Spinal cord (tissue), 10 donors: ENCODE data around the gene C4orf50. TPM values are rescaled to one million over a fixed set of nuclear protein-coding genes. Genes with fewer than 3 reads are reported as not detected.
A peak's percentile ranks its signal among the peaks of the same experiment; 100 is the strongest.

Source experiments
- DNase-seq, 6 donors: peaks; one replicate each; pipeline versions ENCODE4 v3.0.0 to v3.0.0-alpha.2; 2013 to 2015; ENCODE audit warnings: low spot score in 6 of 6, low read depth in 4 of 6
- H3K27ac ChIP-seq: one replicate; pipeline ENCODE4 v1.5.1; 2013; ENCODE audit warnings: low read depth, low read length, control low read depth
- H3K27me3 ChIP-seq: one replicate; pipeline ENCODE4 v1.6.1; 2013; ENCODE audit warnings: low read length; ENCODE audit not compliant: control insufficient read depth, insufficient read depth
- H3K36me3 ChIP-seq: one replicate; pipeline ENCODE4 v1.6.1; 2013; ENCODE audit warnings: low read length; ENCODE audit not compliant: control insufficient read depth, insufficient read depth
- H3K4me1 ChIP-seq: one replicate; pipeline ENCODE4 v1.6.1; 2013; ENCODE audit warnings: low read length; ENCODE audit not compliant: control insufficient read depth, insufficient read depth
- H3K4me3 ChIP-seq: one replicate; pipeline ENCODE4 v1.5.1; 2013; ENCODE audit warnings: low read depth, low read length, control low read depth
- H3K9me3 ChIP-seq: one replicate; pipeline ENCODE4 v1.6.1; 2013; ENCODE audit warnings: low read length; ENCODE audit not compliant: control insufficient read depth, insufficient read depth
- WGBS: methylation state at CpG from one replicate; pipeline ENCODE4 v1.1.5; 2013; ENCODE audit warnings: missing lambda C conversion rate; ENCODE audit not compliant: insufficient coverage; 5-methylcytosine and 5-hydroxymethylcytosine counted together
- polyA plus RNA-seq, 2 donors: library from polyadenylated mRNA; unstranded; fragments of 120-200 nt; gene quantifications; one replicate each; pipeline ENCODE4 v1.2.1, GENCODE V29; 2013; ENCODE audit not compliant: insufficient read length in 2 of 2
- total RNA-seq, 2 donors: library from RNA; depleted of rRNA in 1 of 2; stranded (reverse); fragments of 120-200 nt in 1 of 2; fragments of >200 nt in 1 of 2; gene quantifications; one replicate each; pipeline versions ENCODE4 v1.2.3 to v1.2.4, GENCODE V29; 2013 to 2014
- donor health status: healthy.

Gene C4orf50
- total and polyA plus RNA-seq, 4 donors = 1.9 to 6.4 (median 2.7) TPM

- peaks cover 2% of the 10 kb centered on the region for H3K36me3 ChIP-seq
- 91% methylated on average over 10 of the region's 10 CpGs for WGBS
- no peak for DNase-seq
Observed at GRCh38 chr4:5968246-5968645, 50.0 kb downstream of the C4orf50 start.

DNA sequence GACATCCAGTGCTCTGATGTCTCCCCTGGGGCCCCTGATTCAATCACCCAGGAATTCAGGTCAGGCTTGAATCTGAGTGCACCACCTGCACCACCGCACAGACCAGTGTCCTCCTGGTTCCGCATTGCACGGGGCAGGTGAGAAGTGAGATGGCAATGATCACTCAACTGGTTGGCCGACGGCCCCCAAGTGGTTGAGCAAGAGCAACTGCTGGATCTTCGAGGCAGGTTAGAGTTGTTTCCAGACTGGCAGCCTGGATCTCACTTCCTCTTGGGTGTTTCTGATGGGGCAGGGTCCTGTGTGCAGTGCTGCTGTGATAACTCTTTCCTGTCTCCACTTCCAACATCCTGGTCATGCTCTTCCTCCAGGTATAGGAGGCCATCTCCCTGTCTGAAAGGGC is 50.4 kb downstream of the C4orf50 start:
- Histone ChIP-seq H3K4me1 (peaks cover 12% of the 10 kb centered on the region), H3K27me3 (no peaks in the 10 kb centered on the region), H3K36me3 (peaks cover 2% of the 10 kb centered on the region), H3K4me3 (no peak overlapping the region), H3K9me3 (no peaks in the 10 kb centered on the region), H3K27ac (no peak overlapping the region)
- WGBS = 78% methylated on average over 6 of the region's 6 CpGs
- no peak for DNase-seq

More at GRCh38 chr4:5968246-5968645, 50.0 kb downstream of the C4orf50 start:
- Histone ChIP-seq H3K27me3 (no peaks in the 10 kb centered on the region), H3K9me3 (no peaks in the 10 kb centered on the region), H3K4me3 (no peak overlapping the region), H3K4me1 (peaks cover 12% of the 10 kb centered on the region), H3K27ac (no peak overlapping the region)

- H3K4me1 ChIP-seq = peaks cover under 1% of the 10 kb centered on the region
- no peaks in the 10 kb centered on the region for H3K9me3 ChIP-seq
- DNase-seq = no peak
- H3K36me3 ChIP-seq = no peaks in the 10 kb centered on the region
- no peaks in the 10 kb centered on the region for H3K27me3 ChIP-seq
- WGBS = 93% methylated on average over 9 of the region's 9 CpGs
- no peak overlapping the region for H3K4me3 ChIP-seq
- no peak overlapping the region for H3K27ac ChIP-seq
Observed at GRCh38 chr4:5965225-5965624, 53.0 kb downstream of the C4orf50 start.

DNA sequence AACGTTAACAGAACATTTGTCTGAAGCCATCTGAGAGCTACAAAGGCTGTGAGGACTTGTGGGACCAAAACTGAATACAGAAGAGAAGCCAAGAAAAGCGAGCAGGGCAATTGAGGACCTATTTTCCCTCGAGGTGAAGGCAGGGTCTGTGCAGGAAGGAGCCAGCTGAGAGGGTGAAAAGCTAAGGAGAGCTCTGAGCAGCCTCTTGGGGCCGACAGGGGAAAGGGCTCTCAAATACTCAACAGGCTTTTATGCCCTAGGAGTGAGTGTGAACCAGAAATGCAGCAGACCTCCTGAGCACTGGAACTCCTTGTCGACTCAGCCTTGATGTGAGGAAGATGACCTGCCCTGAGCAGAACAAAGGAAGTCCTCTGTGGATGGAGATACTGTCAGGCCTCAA is 54.2 kb downstream of the C4orf50 start:
- H3K27ac ChIP-seq = no peak overlapping the region
- H3K36me3 ChIP-seq = no peaks in the 10 kb centered on the region
- no peak for DNase-seq
- H3K9me3 ChIP-seq = no peaks in the 10 kb centered on the region
- WGBS = 31% methylated on average over 4 of the region's 5 CpGs
- peaks cover 8% of the 10 kb centered on the region for H3K4me1 ChIP-seq
- H3K4me3 ChIP-seq = no peak overlapping the region
- H3K27me3 ChIP-seq = no peaks in the 10 kb centered on the region

DNA sequence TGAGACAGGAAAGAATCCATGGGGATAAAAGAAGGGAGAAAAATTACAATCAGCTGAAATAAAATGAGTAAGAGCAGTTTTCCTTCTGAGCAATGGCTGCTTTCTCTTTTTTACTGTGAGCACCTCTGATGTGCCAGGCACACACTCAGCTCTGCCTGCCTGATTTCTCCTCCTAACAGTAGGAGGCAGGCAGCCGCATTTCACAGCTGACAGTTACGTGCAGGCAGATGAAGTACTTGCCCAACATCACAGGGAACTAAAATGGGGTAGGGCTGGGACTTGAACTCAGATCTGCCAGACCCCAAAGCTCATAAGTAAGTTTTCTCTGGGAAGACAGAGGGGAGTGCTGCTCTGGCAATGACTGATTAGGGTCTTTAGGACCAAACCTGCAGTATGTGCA is 54.6 kb downstream of the C4orf50 start:
- Histone ChIP-seq H3K27me3 (no peaks in the 10 kb centered on the region), H3K36me3 (no peaks in the 10 kb centered on the region), H3K27ac (no peak overlapping the region), H3K4me3 (no peak overlapping the region), H3K4me1 (peaks cover 12% of the 10 kb centered on the region), H3K9me3 (no peaks in the 10 kb centered on the region)
- WGBS = 30% methylated on average over 2 of the region's 2 CpGs
- no peak for DNase-seq

- Histone ChIP-seq H3K4me3 (no peak overlapping the region), H3K27me3 (no peaks in the 10 kb centered on the region), H3K9me3 (no peaks in the 10 kb centered on the region), H3K4me1 (peaks cover 13% of the 10 kb centered on the region), H3K36me3 (no peaks in the 10 kb centered on the region), H3K27ac (no peak overlapping the region)
- no peak for DNase-seq
- 77% methylated on average over 3 of the region's 6 CpGs for WGBS
Observed at GRCh38 chr4:5962416-5962815, 55.8 kb downstream of the C4orf50 start.

DNA sequence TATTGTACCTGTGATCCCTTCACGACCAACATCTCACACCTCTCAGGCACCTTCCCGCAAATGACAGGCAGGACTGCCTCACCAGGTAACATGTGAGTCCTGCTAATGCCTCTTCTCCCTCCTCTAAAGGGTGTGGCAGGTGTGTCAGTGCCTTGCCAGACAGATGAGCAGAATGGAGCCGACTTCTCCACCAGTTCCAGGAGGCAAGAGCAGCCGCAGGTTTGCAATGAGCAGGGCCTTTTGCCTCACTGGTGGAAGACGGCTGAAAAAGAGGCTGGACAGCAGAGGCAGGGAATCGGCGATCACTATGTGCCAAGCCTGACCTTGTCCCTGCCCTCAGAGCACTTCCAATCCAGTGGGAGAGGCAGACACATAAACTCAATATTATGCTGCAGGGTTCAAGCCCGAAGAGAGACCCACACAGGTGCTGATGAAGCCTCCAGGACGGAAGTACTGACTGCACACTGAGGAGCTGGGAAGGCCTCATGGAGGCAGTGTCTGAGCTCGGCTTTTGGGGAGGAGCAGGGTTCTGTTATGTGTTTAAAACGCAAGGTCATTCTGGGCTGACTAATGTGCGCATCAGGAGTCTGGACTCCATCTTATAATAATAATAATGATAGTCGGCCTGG is 57.9 kb downstream of the C4orf50 start:
- peaks cover 32% of the 10 kb centered on the region for H3K4me1 ChIP-seq
- no peaks in the 10 kb centered on the region for H3K9me3 ChIP-seq
- WGBS = 95% methylated on average over 9 of the region's 13 CpGs
- no peak for DNase-seq
- no peaks in the 10 kb centered on the region for H3K36me3 ChIP-seq
- no peak overlapping the region for H3K4me3 ChIP-seq
- no peak overlapping the region for H3K27ac ChIP-seq
- H3K27me3 ChIP-seq = no peaks in the 10 kb centered on the region

DNA sequence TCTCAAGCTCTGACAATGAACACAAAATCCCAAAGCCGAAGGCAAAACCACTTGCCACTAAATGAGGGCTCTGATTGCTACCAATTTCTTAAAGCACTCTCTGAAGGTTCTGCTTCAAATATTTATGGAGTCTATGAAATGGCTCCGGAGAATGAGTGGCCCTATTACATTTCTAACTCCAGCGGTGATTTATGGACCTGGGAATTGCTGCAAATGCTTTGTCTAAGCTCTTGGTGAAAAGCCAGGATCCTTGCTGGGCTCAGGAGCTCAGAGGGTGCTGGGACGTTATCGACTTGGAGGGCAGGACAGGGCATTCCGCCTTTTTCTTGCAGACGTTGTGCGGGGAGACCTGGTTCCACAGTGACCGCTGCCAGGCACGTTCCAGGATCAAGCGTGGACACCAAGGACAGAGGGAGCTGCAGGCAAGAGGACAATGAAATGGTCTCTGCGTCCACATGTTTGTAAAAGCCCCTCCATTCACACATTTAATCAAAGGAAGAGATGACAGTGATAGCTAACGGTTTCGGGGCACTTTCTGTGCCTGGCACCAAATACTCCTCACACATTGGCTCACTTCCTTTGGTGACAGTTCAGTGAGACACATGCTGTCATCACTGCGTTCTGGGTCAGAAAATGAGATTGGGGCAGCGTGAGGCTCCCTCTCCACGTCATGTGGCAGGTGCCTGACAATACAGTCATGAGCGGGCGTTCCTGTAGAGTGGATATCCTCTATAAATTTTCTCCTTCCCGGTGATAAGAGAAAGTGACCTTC is 58.8 kb downstream of the C4orf50 start:
- Histone ChIP-seq H3K4me1 (peaks cover 39% of the 10 kb centered on the region), H3K36me3 (no peaks in the 10 kb centered on the region), H3K27me3 (no peaks in the 10 kb centered on the region), H3K9me3 (no peaks in the 10 kb centered on the region), H3K4me3 (no peak overlapping the region), H3K27ac (no peak overlapping the region)
- 31% methylated on average over 14 of the region's 20 CpGs for WGBS
- peak in 2 of 6 donors; percentile 22 to 89 for DNase-seq

- 98% methylated on average over 12 of the region's 15 CpGs for WGBS
- no peaks in the 10 kb centered on the region for H3K27me3 ChIP-seq
- H3K4me1 ChIP-seq = peaks cover 45% of the 10 kb centered on the region
- no peaks in the 10 kb centered on the region for H3K9me3 ChIP-seq
- no peak for DNase-seq
- H3K36me3 ChIP-seq = no peaks in the 10 kb centered on the region
- H3K27ac ChIP-seq = no peak overlapping the region
- no peak overlapping the region for H3K4me3 ChIP-seq
Observed at GRCh38 chr4:5958199-5958735, 60.0 kb downstream of the C4orf50 start.

DNA sequence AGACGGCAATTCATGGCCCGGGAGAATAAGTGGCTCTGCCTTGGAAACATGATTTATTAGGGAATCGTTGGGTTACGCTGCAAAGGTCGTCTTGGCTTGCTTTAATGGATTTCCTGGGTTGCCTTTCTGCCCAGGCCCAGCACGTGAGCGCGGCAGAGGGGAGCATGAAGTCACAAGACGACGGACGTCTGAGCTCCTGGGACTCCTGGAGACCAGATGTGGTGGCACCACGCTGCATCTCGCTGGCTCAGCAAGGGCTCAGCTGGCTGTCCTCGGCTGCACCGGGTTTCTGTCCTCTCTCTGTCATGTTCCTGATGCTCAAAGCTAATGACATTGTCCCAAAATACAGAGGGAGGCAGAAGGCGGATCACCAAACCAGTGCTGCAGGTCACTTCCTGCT is 61.2 kb downstream of the C4orf50 start:
- Histone ChIP-seq H3K4me3 (no peak overlapping the region), H3K4me1 (peaks cover 45% of the 10 kb centered on the region), H3K27ac (no peak overlapping the region), H3K27me3 (no peaks in the 10 kb centered on the region), H3K9me3 (no peaks in the 10 kb centered on the region), H3K36me3 (no peaks in the 10 kb centered on the region)
- 30% methylated on average over 13 of the region's 16 CpGs for WGBS
- peak in 1 of 6 donors; percentile 65 for DNase-seq
